ENCODE data around the gene ARHGEF12.
"Not testable (repeated sequence)": the region's sequence is repeated elsewhere in the genome, so short reads cannot be mapped to it uniquely, and the experiment has no call there.

The ARHGEF12 gene

GRCh38 chr11:120501976-120502755 lies 166.0 kb downstream of the ARHGEF12 start:
- no peak for DNase-seq

GRCh38 chr11:120503529-120503928 lies 167.3 kb downstream of the ARHGEF12 start:
- DNase-seq, result not testable (repeated sequence)

- DNase-seq, result no peak
These were observed 169.7 kb downstream of the ARHGEF12 start for GRCh38 chr11:120505801-120506425.

GRCh38 chr11:120509346-120510053 lies 173.3 kb downstream of the ARHGEF12 start:
- no peak for DNase-seq

- no peak for DNase-seq
These were observed 174.3 kb downstream of the ARHGEF12 start for GRCh38 chr11:120510406-120511115.

GRCh38 chr11:120511116-120511819 lies 175.1 kb downstream of the ARHGEF12 start, which contains the start of gene GRIK4:
Gene GRIK4, plus strand, starts transcription at chr11:120511748. Its CDS starts 148,571 bp downstream, at chr11:120660319.
- peak; percentile 60 for DNase-seq

GRCh38 chr11:120511820-120512738 lies 175.9 kb downstream of the ARHGEF12 start:
- no peak for DNase-seq

GRCh38 chr11:120512739-120513435 lies 176.7 kb downstream of the ARHGEF12 start:
- DNase-seq, result no peak

GRCh38 chr11:120513436-120514315 lies 177.5 kb downstream of the ARHGEF12 start:
- no peak for DNase-seq

- DNase-seq, result no peak
These were observed 178.4 kb downstream of the ARHGEF12 start for GRCh38 chr11:120514541-120515121.

- no peak for DNase-seq
These were observed 179.0 kb downstream of the ARHGEF12 start for GRCh38 chr11:120515186-120515723.

- DNase-seq, result no peak
These were observed 180.5 kb downstream of the ARHGEF12 start for GRCh38 chr11:120516461-120517389.

- no peak for DNase-seq
These were observed 181.2 kb downstream of the ARHGEF12 start for GRCh38 chr11:120517390-120517761.

- DNase-seq, result no peak
These were observed 181.6 kb downstream of the ARHGEF12 start for GRCh38 chr11:120517801-120518291.

GRCh38 chr11:120518356-120518755 lies 182.1 kb downstream of the ARHGEF12 start:
- no peak for DNase-seq

GRCh38 chr11:120519474-120519873 lies 183.3 kb downstream of the ARHGEF12 start:
- no peak for DNase-seq

- DNase-seq, result no peak
These were observed 184.0 kb downstream of the ARHGEF12 start for GRCh38 chr11:120520091-120520822.

Measured in CD4-positive, alpha-beta T cell treated with Interleukin-21 for 1 hour (primary cell).